SH-SY5Y (cell line): Measurements from ENCODE around the gene GALNT2.

Source experiments
- GATA2 ChIP-seq: IDR thresholded peaks from 2 replicates; pipeline ENCODE4 v1.6.1; 2011; ENCODE audit warnings: mild to moderate bottlenecking, low read depth, low read length
- GATA3 ChIP-seq: IDR thresholded peaks from 2 replicates; pipeline ENCODE4 v1.6.1; 2011; ENCODE audit warnings: low read depth, mild to moderate bottlenecking, low read length, moderate library complexity

DNA sequence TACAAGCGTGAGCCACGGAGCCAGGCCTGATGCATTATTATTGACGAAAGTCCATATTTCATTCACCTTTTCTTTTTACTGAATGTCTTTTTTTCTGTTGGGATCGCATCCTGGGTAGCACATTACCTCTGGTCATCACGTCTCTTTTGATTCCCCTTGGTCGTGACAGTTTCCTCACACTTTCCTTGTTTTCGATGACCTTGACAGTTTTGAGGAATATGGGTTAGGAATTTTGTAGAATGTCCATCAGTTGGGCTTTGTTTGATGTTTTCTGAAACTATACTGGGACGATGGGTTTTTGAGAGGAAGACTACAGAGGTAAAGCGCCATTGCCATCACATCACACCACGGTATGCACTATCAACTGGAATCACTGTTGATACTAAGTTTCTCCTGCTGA lies 26.6 kb upstream of the GALNT2 start:
- TF ChIP-seq GATA2 (no peak), GATA3 (no peak)
